SIG-M5 (cell line): ENCODE results near the gene CNTNAP2.

ENCODE experiments used
- DNase-seq: peaks from one replicate; lab custom pipeline; 2025; lab: John Stamatoyannopoulos, UW

The CNTNAP2 gene

GRCh38 chr7:148348466-148348865, 2231.9 kb downstream of the CNTNAP2 start:
- no peak for DNase-seq

- no peak for DNase-seq
Measured at GRCh38 chr7:148356303-148356702, 2239.7 kb downstream of the CNTNAP2 start.

GRCh38 chr7:148362541-148362940, 2245.9 kb downstream of the CNTNAP2 start:
- DNase-seq = no peak

- DNase-seq = no peak
Measured at GRCh38 chr7:148367731-148368475, 2251.3 kb downstream of the CNTNAP2 start.

- no peak for DNase-seq
Measured at GRCh38 chr7:148368562-148368961, 2252.0 kb downstream of the CNTNAP2 start.

- no peak for DNase-seq
Measured at GRCh38 chr7:148371280-148371937, 2254.8 kb downstream of the CNTNAP2 start.

GRCh38 chr7:148374396-148375259, 2258.0 kb downstream of the CNTNAP2 start:
- no peak for DNase-seq

- no peak for DNase-seq
Measured at GRCh38 chr7:148379677-148380076, 2263.1 kb downstream of the CNTNAP2 start.

GRCh38 chr7:148380596-148381419, 2264.2 kb downstream of the CNTNAP2 start:
- DNase-seq = no peak

GRCh38 chr7:148382596-148382995, 2266.0 kb downstream of the CNTNAP2 start:
- DNase-seq = no peak

- DNase-seq = no peak
Measured at GRCh38 chr7:148383651-148384050, 2267.1 kb downstream of the CNTNAP2 start.

GRCh38 chr7:148385009-148385682, 2268.5 kb downstream of the CNTNAP2 start:
- no peak for DNase-seq

GRCh38 chr7:148390381-148390780, 2273.8 kb downstream of the CNTNAP2 start:
- no peak for DNase-seq

GRCh38 chr7:148391591-148391990, 2275.0 kb downstream of the CNTNAP2 start:
- DNase-seq = no peak

GRCh38 chr7:148394582-148394981, 2278.0 kb downstream of the CNTNAP2 start:
- DNase-seq = no peak

- no peak for DNase-seq
Measured at GRCh38 chr7:148395352-148395811, 2278.8 kb downstream of the CNTNAP2 start.

- DNase-seq = no peak
Measured at GRCh38 chr7:148395990-148396716, 2279.6 kb downstream of the CNTNAP2 start.

- no peak for DNase-seq
Measured at GRCh38 chr7:148397056-148397455, 2280.5 kb downstream of the CNTNAP2 start.

GRCh38 chr7:148397551-148397950, 2280.9 kb downstream of the CNTNAP2 start:
- DNase-seq = no peak

- no peak for DNase-seq
Measured at GRCh38 chr7:148397985-148398384, 2281.4 kb downstream of the CNTNAP2 start.
